Ovary (tissue), 9 donors: ENCODE data around the gene ZNF557. TPM values are rescaled to one million over a fixed set of nuclear protein-coding genes. Genes with fewer than 3 reads are reported as not detected.

Experiments used
- DNase-seq, 5 donors: peaks; one replicate each; pipeline ENCODE4 v3.0.0-alpha.2; 2019 to 2020
- H3K27ac ChIP-seq, 2 donors: fragments of 200-600 bp; one replicate each; pipeline versions ENCODE4 v1.5.1 to v1.8.0; 2019 to 2022
- H3K27me3 ChIP-seq: fragments of 200-600 bp; one replicate; pipeline ENCODE4 v1.8.0; 2022
- H3K36me3 ChIP-seq: fragments of 200-600 bp; sonication (generic); one replicate; pipeline ENCODE4 v1.5.1; 2019
- H3K4me1 ChIP-seq: one replicate; pipeline ENCODE4 v1.8.1; 2013; ENCODE audit warnings: mild to moderate bottlenecking, moderate library complexity; ENCODE audit not compliant: insufficient read depth
- H3K4me3 ChIP-seq: fragments of 200-600 bp; sonication (generic); one replicate; pipeline ENCODE4 v1.5.1; 2017
- H3K9me3 ChIP-seq, 2 donors: fragments of 200-600 bp in 1 of 2; sonication (generic) in 1 of 2; one replicate each; pipeline versions ENCODE4 v1.5.1 to v1.8.1; 2013 to 2019; ENCODE audit warnings: mild to moderate bottlenecking in 1 of 2, moderate library complexity in 1 of 2
- CTCF ChIP-seq, 3 donors: fragments of 450-650 bp in 2 of 3; fragments of 200-600 bp in 1 of 3; IDR thresholded peaks; one replicate each; pipeline versions ENCODE4 v1.5.1 to v1.8.0; 2016 to 2022; ENCODE audit warnings: antibody characterized with exemption in 3 of 3, mild to moderate bottlenecking in 1 of 3
- EP300 ChIP-seq: sonication (generic); formaldehyde crosslinking; IDR thresholded peaks from one replicate; pipeline ENCODE4 v1.6.1; 2017; ENCODE audit warnings: antibody characterized with exemption
- POLR2A ChIP-seq: fragments of 450-650 bp; IDR thresholded peaks from one replicate; pipeline ENCODE4 v1.6.1; 2017; ENCODE audit warnings: antibody characterized with exemption, mild to moderate bottlenecking, moderate library complexity
- WGBS, 3 donors: extraction: QIAGEN DNeasy Blood & Tissue Kit in 1 of 3; methylation state at CpG; one replicate each; pipeline versions ENCODE4 v1.1.5 to v1.1.7; 2013 to 2017; 5-methylcytosine and 5-hydroxymethylcytosine counted together
- intact Hi-C, 4 donors: fragments of 100-400 bp; cut with DNase I; formaldehyde crosslinking; loops; one replicate each; pipeline versions ENCODE4 v1.11.0 to v1.15.1; 2022 to 2023
- polyA plus RNA-seq, 2 donors: library from polyadenylated mRNA; stranded (reverse); fragments of 200-250 nt in 1 of 2; fragments of 350-450 nt in 1 of 2; fragmentation: Illumina TruSeq in 1 of 2; extraction: RNeasy Lipid Tissue Mini Kit (QIAGEN cat#74804) in 1 of 2; gene quantifications; one replicate each; pipeline ENCODE4 v1.2.3, GENCODE V29; 2013 to 2014
- total RNA-seq, 7 donors: library from RNA; depleted of rRNA in 2 of 7; stranded (reverse); fragments of >200 nt in 2 of 7; fragmentation: NEBNext Ultra II Directional in 3 of 7; extraction: Animal tissue kit (Norgen Biotek cat#: 25700) in 3 of 7; gene quantifications; one replicate each; pipeline versions ENCODE4 v1.1.0 to v1.2.4, GENCODE V29; 2016 to 2023
- donor health status: DM: no; HTN: no; CAD: no; lungs with moderate emphysema.
- donor health status: DM: no; HTN: no; CAD: no.
- donor health status: Bipolar disorder and iron deficiency.
- donor health status: DM: yes; HTN: yes; CAD: no.
- donor health status: DM: no; HTN: no; CAD: no.
- donor health status: DM: yes; HTN: yes; CAD: no.

ZNF557 gene
- total and polyA plus RNA-seq, 9 donors: 2.9 to 14.6 (median 12.3) TPM

- Histone ChIP-seq H3K27me3 (no peaks in the 10 kb centered on the region), H3K9me3 (peaks cover 0 to 30% of the 10 kb centered on the region in 2 donors), H3K4me3 (no peak overlapping the region), H3K4me1 (peaks cover 2% of the 10 kb centered on the region), H3K27ac (no peak overlapping the region), H3K36me3 (peaks cover 6% of the 10 kb centered on the region)
- intact Hi-C loops: no loop called here
- 92 to 94% (median 94%) methylated on average over 6 of the region's 6 CpGs for WGBS, 3 donors
- no peak for DNase-seq
- TF ChIP-seq CTCF (IDR thresholded peaks at IDR 0.05) (no peak), EP300 (no peak), POLR2A (no peak)
Measured at GRCh38 chr19:7072541-7072940, 3.0 kb downstream of the ZNF557 start.

- intact Hi-C loops: no loop called here
- Histone ChIP-seq H3K4me3 (no peak overlapping the region), H3K27ac (no peak overlapping the region), H3K36me3 (peaks cover 6% of the 10 kb centered on the region), H3K4me1 (peaks cover 2% of the 10 kb centered on the region), H3K27me3 (no peaks in the 10 kb centered on the region), H3K9me3 (peaks cover 0 to 48% of the 10 kb centered on the region in 2 donors)
- no peak for TF ChIP-seq POLR2A
- TF ChIP-seq CTCF (IDR thresholded peaks at IDR 0.05): no peak
- TF ChIP-seq EP300: no peak
- DNase-seq: no peak
- 96 to 98% (median 97%) methylated on average over 29 of the region's 29 CpGs for WGBS, 3 donors
Measured at GRCh38 chr19:7074705-7075282, 5.3 kb downstream of the ZNF557 start.

- intact Hi-C loops: no loop called here
- peaks cover 0 to 62% of the 10 kb centered on the region in 2 donors for H3K9me3 ChIP-seq
- no peak overlapping the region for H3K27ac ChIP-seq
- DNase-seq: no peak
- H3K4me1 ChIP-seq: no peaks in the 10 kb centered on the region
- H3K27me3 ChIP-seq: no peaks in the 10 kb centered on the region
- H3K36me3 ChIP-seq: peaks cover 6% of the 10 kb centered on the region
- TF ChIP-seq CTCF (IDR thresholded peaks at IDR 0.05): no peak
- TF ChIP-seq EP300: no peak
- no peak for TF ChIP-seq POLR2A
- WGBS, 3 donors: 95 to 98% (median 97%) methylated on average over 6 of the region's 6 CpGs
- no peak overlapping the region for H3K4me3 ChIP-seq
Measured at GRCh38 chr19:7076151-7076550, 6.6 kb downstream of the ZNF557 start.

GRCh38 chr19:7078008-7078407 lies 8.5 kb downstream of the ZNF557 start:
- TF ChIP-seq EP300 (no peak), POLR2A (no peak), CTCF (IDR thresholded peaks at IDR 0.05) (no peak)
- Histone ChIP-seq H3K4me1 (no peaks in the 10 kb centered on the region), H3K27ac (no peak overlapping the region), H3K9me3 (peaks cover 3 to 78% of the 10 kb centered on the region in 2 donors), H3K27me3 (no peaks in the 10 kb centered on the region), H3K36me3 (peaks cover 17% of the 10 kb centered on the region), H3K4me3 (no peak overlapping the region)
- DNase-seq: no peak
- intact Hi-C loops: no loop called here
- WGBS, 3 donors: 98 to 100% (median 100%) methylated on average over 2 of the region's 2 CpGs
